Tibial nerve (tissue), 3 donors: ENCODE data around the gene GRIK3.

Experiments used
- POLR2A ChIP-seq, 2 donors: fragments of 450-650 bp; IDR thresholded peaks; one replicate each; pipeline ENCODE4 v1.6.1; 2017; ENCODE audit warnings: antibody characterized with exemption in 2 of 2, mild to moderate bottlenecking in 2 of 2, moderate library complexity in 2 of 2
- TF ChIP-seq, protein P1 (sequence below), 5 experiments: fragments of 200-600 bp in 3 of 5; fragments of 450-650 bp in 2 of 5; sonication (generic) in 3 of 5; IDR thresholded peaks; one replicate each; pipeline ENCODE4 v1.5.1; 2016 to 2019; ENCODE audit warnings: antibody characterized with exemption in 5 of 5, mild to moderate bottlenecking in 3 of 5, moderate library complexity in 2 of 5

DNA sequence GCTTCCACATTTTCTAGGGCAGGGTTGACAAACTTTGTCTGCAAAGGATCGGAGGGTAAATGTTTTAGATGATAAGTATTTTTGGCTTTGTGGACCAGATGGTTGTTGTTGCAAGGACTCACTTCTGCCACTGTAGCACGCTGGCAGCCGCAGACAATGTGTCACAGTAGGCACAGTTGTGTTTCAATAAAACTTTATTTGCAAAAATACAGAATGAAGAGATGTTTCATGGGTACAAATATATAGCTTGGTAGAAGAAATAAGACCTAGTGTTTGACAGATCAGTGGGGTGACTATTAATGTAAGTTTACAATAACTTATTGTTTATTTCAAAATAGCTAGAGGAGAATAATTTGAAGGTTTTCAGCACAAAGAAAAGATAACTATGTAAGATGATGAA, 127.8 kb downstream of the GRIK3 start:
- TF ChIP-seq, protein P1, sequence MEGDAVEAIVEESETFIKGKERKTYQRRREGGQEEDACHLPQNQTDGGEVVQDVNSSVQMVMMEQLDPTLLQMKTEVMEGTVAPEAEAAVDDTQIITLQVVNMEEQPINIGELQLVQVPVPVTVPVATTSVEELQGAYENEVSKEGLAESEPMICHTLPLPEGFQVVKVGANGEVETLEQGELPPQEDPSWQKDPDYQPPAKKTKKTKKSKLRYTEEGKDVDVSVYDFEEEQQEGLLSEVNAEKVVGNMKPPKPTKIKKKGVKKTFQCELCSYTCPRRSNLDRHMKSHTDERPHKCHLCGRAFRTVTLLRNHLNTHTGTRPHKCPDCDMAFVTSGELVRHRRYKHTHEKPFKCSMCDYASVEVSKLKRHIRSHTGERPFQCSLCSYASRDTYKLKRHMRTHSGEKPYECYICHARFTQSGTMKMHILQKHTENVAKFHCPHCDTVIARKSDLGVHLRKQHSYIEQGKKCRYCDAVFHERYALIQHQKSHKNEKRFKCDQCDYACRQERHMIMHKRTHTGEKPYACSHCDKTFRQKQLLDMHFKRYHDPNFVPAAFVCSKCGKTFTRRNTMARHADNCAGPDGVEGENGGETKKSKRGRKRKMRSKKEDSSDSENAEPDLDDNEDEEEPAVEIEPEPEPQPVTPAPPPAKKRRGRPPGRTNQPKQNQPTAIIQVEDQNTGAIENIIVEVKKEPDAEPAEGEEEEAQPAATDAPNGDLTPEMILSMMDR (IDR thresholded peaks at IDR 0.05), result no peak
- no peak for TF ChIP-seq POLR2A (IDR thresholded peaks at IDR 0.05)
